ENCODE measurements around the gene FARP1.

FARP1 gene

DNA sequence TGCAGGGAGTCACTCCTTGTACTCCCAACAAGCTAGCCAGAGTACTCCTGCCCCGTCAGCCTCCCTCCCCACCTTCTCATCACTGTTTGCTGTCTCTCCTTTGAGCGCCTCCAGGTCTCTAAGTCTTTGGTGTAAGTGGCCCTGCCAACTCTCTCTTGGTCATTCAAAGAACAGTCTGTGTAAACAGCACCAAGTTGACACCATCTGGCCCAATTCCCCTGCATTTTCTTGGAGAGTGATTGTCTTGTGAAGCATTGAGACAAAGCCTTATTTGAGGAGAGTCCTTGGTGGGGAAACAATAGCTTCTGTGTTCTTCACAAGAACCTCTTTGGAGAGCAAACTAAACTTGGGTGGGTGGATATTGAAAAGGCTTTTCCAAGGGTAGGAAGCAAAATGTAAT is 148.8 kb downstream of the FARP1 start:
- in situ Hi-C loops (cut with MboI; ENCODE audit: low sequenced_read_pairs, unreplicated experiment): no loop called here
- TF ChIP-seq, protein P1, sequence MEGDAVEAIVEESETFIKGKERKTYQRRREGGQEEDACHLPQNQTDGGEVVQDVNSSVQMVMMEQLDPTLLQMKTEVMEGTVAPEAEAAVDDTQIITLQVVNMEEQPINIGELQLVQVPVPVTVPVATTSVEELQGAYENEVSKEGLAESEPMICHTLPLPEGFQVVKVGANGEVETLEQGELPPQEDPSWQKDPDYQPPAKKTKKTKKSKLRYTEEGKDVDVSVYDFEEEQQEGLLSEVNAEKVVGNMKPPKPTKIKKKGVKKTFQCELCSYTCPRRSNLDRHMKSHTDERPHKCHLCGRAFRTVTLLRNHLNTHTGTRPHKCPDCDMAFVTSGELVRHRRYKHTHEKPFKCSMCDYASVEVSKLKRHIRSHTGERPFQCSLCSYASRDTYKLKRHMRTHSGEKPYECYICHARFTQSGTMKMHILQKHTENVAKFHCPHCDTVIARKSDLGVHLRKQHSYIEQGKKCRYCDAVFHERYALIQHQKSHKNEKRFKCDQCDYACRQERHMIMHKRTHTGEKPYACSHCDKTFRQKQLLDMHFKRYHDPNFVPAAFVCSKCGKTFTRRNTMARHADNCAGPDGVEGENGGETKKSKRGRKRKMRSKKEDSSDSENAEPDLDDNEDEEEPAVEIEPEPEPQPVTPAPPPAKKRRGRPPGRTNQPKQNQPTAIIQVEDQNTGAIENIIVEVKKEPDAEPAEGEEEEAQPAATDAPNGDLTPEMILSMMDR (IDR thresholded peaks at IDR 0.05; ENCODE audit: borderline replicate concordance, control extremely low read depth, extremely low read depth, insufficient read depth, missing control alignments): no peak
- no peak for DNase-seq (ENCODE audit: low spot score)

DNA sequence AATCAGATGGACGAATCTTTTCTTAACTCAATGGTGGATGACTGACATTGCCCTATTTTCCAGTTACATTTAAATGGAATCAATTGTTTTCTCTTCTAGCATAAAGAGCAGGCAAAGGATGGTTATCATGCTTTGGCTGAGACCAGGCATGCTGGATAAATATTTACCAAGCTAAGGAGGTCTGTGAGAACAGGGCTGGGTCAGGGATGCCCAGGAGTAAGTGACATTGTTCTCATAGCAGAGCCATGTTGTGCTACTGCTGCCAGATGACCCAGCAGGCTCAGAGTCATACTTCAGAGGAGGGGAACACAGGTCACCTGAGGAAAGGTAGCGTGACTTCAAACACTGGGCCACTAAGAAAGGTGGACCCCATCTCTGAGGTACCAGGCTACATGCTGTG is 150.2 kb downstream of the FARP1 start:
- TF ChIP-seq, protein P1 (IDR thresholded peaks at IDR 0.05; ENCODE audit: borderline replicate concordance, control extremely low read depth, extremely low read depth, insufficient read depth, missing control alignments): no peak
- DNase-seq (ENCODE audit: low spot score): no peak
- in situ Hi-C loops (cut with MboI; ENCODE audit: low sequenced_read_pairs, unreplicated experiment): no loop called here

DNA sequence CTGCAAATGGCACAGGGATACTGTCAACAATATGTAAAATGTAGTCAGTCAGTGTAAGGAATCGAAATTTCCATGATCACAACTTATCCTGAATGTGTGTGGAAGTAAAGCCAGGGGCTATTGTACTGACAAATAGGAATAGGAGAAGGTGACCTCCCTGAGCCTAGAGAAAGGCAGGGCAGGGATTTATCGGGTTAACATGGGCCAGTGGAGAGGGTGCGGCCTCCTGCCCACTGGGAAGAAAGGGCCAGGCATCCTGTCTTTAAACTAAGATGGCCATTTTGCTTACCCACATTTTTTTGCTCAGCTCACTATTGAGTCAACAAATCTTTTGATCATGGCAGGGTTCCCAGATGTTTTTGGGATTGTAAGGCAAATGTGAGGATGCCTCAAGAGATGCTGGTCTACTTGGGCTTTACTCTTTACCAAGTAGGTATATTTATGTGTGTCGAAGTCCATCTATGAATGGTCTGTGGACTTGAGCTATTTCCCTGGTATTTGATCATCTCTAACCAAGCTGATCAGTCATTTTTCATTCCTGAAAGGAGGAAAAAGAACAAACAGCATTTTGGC is 150.8 kb downstream of the FARP1 start:
- in situ Hi-C loops (cut with MboI; ENCODE audit: low sequenced_read_pairs, unreplicated experiment): no loop called here
- TF ChIP-seq, protein P1 (IDR thresholded peaks at IDR 0.05; ENCODE audit: borderline replicate concordance, control extremely low read depth, extremely low read depth, insufficient read depth, missing control alignments): no peak

DNA sequence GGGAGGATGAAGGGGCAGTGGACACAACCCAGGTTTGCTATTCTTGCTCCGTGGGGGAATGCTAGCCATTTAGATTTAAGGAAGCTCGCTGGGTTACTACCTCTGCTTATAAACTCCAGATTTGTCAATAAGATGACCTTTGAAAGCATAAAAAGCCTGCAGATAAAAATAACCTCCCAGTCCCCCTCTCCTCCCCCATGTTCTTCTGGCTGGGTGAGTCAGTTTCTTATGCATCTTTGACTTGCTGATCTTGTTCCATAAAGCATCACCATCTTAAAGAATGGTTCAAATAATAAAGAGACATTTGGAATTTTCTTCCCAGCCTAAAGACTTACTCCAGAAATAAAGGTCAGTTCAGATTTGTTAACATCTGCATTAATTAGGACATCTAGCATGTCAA is 152.5 kb downstream of the FARP1 start:
- no peak for DNase-seq (ENCODE audit: low spot score)
- TF ChIP-seq, protein P1 (IDR thresholded peaks at IDR 0.05; ENCODE audit: borderline replicate concordance, control extremely low read depth, extremely low read depth, insufficient read depth, missing control alignments): no peak
- in situ Hi-C loops (cut with MboI; ENCODE audit: low sequenced_read_pairs, unreplicated experiment): no loop called here

More for the DNA sequence above, 150.8 kb downstream of the FARP1 start:
- DNase-seq (ENCODE audit: low spot score): no peak

DNA sequence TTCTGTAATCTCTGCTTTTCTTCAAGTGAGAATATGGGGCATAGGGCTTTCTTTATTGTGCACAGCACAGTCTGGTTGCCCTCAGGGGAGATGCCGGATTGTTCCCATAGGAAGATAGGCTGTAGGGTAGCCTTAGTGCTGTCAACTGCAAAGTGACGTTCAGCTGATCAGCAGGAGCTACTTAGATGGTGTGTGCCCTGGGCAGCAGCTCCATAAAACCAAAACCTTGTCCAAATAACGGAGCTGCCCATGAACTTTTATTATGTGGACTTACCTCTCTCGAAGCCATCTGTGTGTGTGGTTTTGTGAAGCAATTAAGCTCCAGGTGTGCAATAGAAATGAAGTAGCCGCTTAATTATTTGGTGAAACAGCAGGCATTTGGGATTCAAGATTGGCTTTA is 154.2 kb downstream of the FARP1 start:
- DNase-seq (ENCODE audit: low spot score): no peak
- in situ Hi-C loops (cut with MboI; ENCODE audit: low sequenced_read_pairs, unreplicated experiment): no loop called here

DNA sequence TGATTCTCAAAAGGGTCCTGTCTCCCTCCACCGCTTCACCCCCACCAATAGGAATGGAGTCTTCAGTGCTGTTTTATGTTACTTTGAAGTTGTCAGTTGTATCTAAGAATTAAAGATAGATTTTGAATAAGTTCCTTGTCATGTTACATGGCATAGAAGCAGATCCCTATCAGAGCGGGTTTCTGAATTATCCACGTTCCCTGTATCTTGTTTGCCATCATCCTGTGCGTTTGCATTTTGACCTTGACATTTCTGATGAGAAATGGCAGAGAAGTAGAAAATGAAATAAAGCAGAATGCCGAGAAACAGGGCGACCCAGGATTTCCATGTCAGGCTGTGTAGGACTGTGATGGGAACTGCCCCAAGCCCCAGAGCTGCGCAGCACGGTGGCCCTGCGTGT is 154.9 kb downstream of the FARP1 start:
- TF ChIP-seq, protein P1 (IDR thresholded peaks at IDR 0.05; ENCODE audit: borderline replicate concordance, control extremely low read depth, extremely low read depth, insufficient read depth, missing control alignments): no peak
- no peak for DNase-seq (ENCODE audit: low spot score)
- in situ Hi-C loops (cut with MboI; ENCODE audit: low sequenced_read_pairs, unreplicated experiment): no loop called here

More for the DNA sequence above, 154.2 kb downstream of the FARP1 start:
- TF ChIP-seq, protein P1 (IDR thresholded peaks at IDR 0.05; ENCODE audit: borderline replicate concordance, control extremely low read depth, extremely low read depth, insufficient read depth, missing control alignments): no peak
